HG02840 (cell line): ENCODE results near the gene CLSTN2.

Experiments used
- ATAC-seq: cut with Tn5 transposase; IDR thresholded peaks from one replicate; pipeline ENCODE4 v1.9.1; 2021; ENCODE audit warnings: mild to moderate bottlenecking, moderate library complexity, moderate number of reproducible peaks; ENCODE audit not compliant: unreplicated experiment, low FRiP score

CLSTN2 gene

GRCh38 chr3:140308535-140308934, 373.6 kb downstream of the CLSTN2 start:
- no peak for ATAC-seq

GRCh38 chr3:140311428-140311827, 376.4 kb downstream of the CLSTN2 start:
- no peak for ATAC-seq

- no peak for ATAC-seq
Measured at GRCh38 chr3:140315955-140316354, 381.0 kb downstream of the CLSTN2 start.

GRCh38 chr3:140316466-140316865, 381.5 kb downstream of the CLSTN2 start:
- no peak for ATAC-seq

- no peak for ATAC-seq
Measured at GRCh38 chr3:140316868-140317400, 381.9 kb downstream of the CLSTN2 start.

GRCh38 chr3:140319739-140320138, 384.8 kb downstream of the CLSTN2 start:
- no peak for ATAC-seq

- ATAC-seq = no peak
Measured at GRCh38 chr3:140323561-140323960, 388.6 kb downstream of the CLSTN2 start.

GRCh38 chr3:140332131-140332530, 397.1 kb downstream of the CLSTN2 start:
- no peak for ATAC-seq

GRCh38 chr3:140334132-140334929, 399.3 kb downstream of the CLSTN2 start:
- ATAC-seq = no peak

GRCh38 chr3:140336465-140336864, 401.5 kb downstream of the CLSTN2 start:
- ATAC-seq = no peak

- ATAC-seq = no peak
Measured at GRCh38 chr3:140338916-140339315, 403.9 kb downstream of the CLSTN2 start.

- no peak for ATAC-seq
Measured at GRCh38 chr3:140341203-140341602, 406.2 kb downstream of the CLSTN2 start.

- no peak for ATAC-seq
Measured at GRCh38 chr3:140341817-140342403, 406.9 kb downstream of the CLSTN2 start.

- no peak for ATAC-seq
Measured at GRCh38 chr3:140342668-140343067, 407.7 kb downstream of the CLSTN2 start.

GRCh38 chr3:140343211-140344081, 408.5 kb downstream of the CLSTN2 start:
- ATAC-seq = no peak

GRCh38 chr3:140344082-140344454, 409.1 kb downstream of the CLSTN2 start:
- no peak for ATAC-seq

GRCh38 chr3:140344601-140345205, 409.7 kb downstream of the CLSTN2 start:
- no peak for ATAC-seq

- ATAC-seq = no peak
Measured at GRCh38 chr3:140347151-140347550, 412.2 kb downstream of the CLSTN2 start.

GRCh38 chr3:140349938-140350337, 415.0 kb downstream of the CLSTN2 start:
- no peak for ATAC-seq

GRCh38 chr3:140351466-140351865, 416.5 kb downstream of the CLSTN2 start:
- no peak for ATAC-seq

GRCh38 chr3:140355481-140355880, 420.5 kb downstream of the CLSTN2 start:
- ATAC-seq = no peak
